WI38 (cell line): ENCODE results near the gene LILRA2.
"Not testable (repeated sequence)": the region's sequence is repeated elsewhere in the genome, so short reads cannot be mapped to it uniquely, and the experiment has no call there.

Experiments used
- H3K4me3 ChIP-seq: 2 replicates; pipeline ENCODE4 v1.5.1; 2011; ENCODE audit warnings: low read depth, mild to moderate bottlenecking, control low read depth, low read length
- CTCF ChIP-seq: IDR thresholded peaks from 2 replicates; pipeline ENCODE4 v1.5.1; 2012; ENCODE audit warnings: low read depth, mild to moderate bottlenecking, control low read depth, low read length

Gene LILRA2

GRCh38 chr19:54630782-54631181 is 57.2 kb downstream of the LILRA2 start:
- no peak for TF ChIP-seq CTCF

GRCh38 chr19:54631489-54632337 is 58.1 kb downstream of the LILRA2 start:
- H3K4me3 ChIP-seq = not testable (repeated sequence)

More at GRCh38 chr19:54630782-54631181, 57.2 kb downstream of the LILRA2 start:
- no peak overlapping the region for H3K4me3 ChIP-seq

GRCh38 chr19:54632517-54632916 is 58.9 kb downstream of the LILRA2 start:
- H3K4me3 ChIP-seq = not testable (repeated sequence)

- TF ChIP-seq CTCF = no peak
- no peak overlapping the region for H3K4me3 ChIP-seq
These were observed 59.8 kb downstream of the LILRA2 start for GRCh38 chr19:54633401-54633800.

- not testable (repeated sequence) for H3K4me3 ChIP-seq
These were observed 62.5 kb downstream of the LILRA2 start for GRCh38 chr19:54636081-54636480.

GRCh38 chr19:54638683-54639082 is 65.1 kb downstream of the LILRA2 start:
- no peak for TF ChIP-seq CTCF
- no peak overlapping the region for H3K4me3 ChIP-seq
